GM21723 (cell line): ENCODE results near the gene EPHA6.
"Not testable (repeated sequence)": the region's sequence is repeated elsewhere in the genome, so short reads cannot be mapped to it uniquely, and the experiment has no call there.

Experiments
- ATAC-seq: cut with Tn5 transposase; IDR thresholded peaks from one replicate; pipeline ENCODE4 v1.9.1; 2021; ENCODE audit warnings: mild to moderate bottlenecking, moderate library complexity; ENCODE audit not compliant: unreplicated experiment

EPHA6 gene

GRCh38 chr3:96900566-96900965 is 86.2 kb downstream of the EPHA6 start:
- ATAC-seq: no peak

- no peak for ATAC-seq
Measured at GRCh38 chr3:96915445-96915844, 101.1 kb downstream of the EPHA6 start.

GRCh38 chr3:96931119-96931862 is 116.9 kb downstream of the EPHA6 start:
- ATAC-seq: no peak

- ATAC-seq: not testable (repeated sequence)
Measured at GRCh38 chr3:96942131-96942530, 127.7 kb downstream of the EPHA6 start.

GRCh38 chr3:96958856-96959255 is 144.5 kb downstream of the EPHA6 start:
- no peak for ATAC-seq

- ATAC-seq: no peak
Measured at GRCh38 chr3:96959474-96959873, 145.1 kb downstream of the EPHA6 start.

GRCh38 chr3:96959901-96960641 is 145.7 kb downstream of the EPHA6 start:
- ATAC-seq: no peak

GRCh38 chr3:96960661-96961330 is 146.4 kb downstream of the EPHA6 start:
- no peak for ATAC-seq

GRCh38 chr3:96961576-96961975 is 147.2 kb downstream of the EPHA6 start:
- no peak for ATAC-seq

- no peak for ATAC-seq
Measured at GRCh38 chr3:96966181-96966929, 152.0 kb downstream of the EPHA6 start.

- ATAC-seq: no peak
Measured at GRCh38 chr3:96970211-96970610, 155.8 kb downstream of the EPHA6 start.

GRCh38 chr3:96977671-96978070 is 163.3 kb downstream of the EPHA6 start:
- no peak for ATAC-seq

GRCh38 chr3:96983716-96984115 is 169.3 kb downstream of the EPHA6 start:
- not testable (repeated sequence) for ATAC-seq

- ATAC-seq: no peak
Measured at GRCh38 chr3:96986241-96986640, 171.8 kb downstream of the EPHA6 start.

- no peak for ATAC-seq
Measured at GRCh38 chr3:96991231-96991630, 176.8 kb downstream of the EPHA6 start.

- ATAC-seq: no peak
Measured at GRCh38 chr3:96991800-96992365, 177.5 kb downstream of the EPHA6 start.

- no peak for ATAC-seq
Measured at GRCh38 chr3:96994988-96995387, 180.6 kb downstream of the EPHA6 start.

- ATAC-seq: no peak
Measured at GRCh38 chr3:96996009-96996408, 181.6 kb downstream of the EPHA6 start.

- ATAC-seq: no peak
Measured at GRCh38 chr3:97001611-97002010, 187.2 kb downstream of the EPHA6 start.

GRCh38 chr3:97009427-97010019 is 195.1 kb downstream of the EPHA6 start:
- no peak for ATAC-seq
